Measurements from ENCODE around the gene RBBP5.

The RBBP5 gene

GRCh38 chr1:205073511-205073910 is 48.3 kb downstream of the RBBP5 start:
- no peak for DNase-seq

- no peak for DNase-seq
Observed at GRCh38 chr1:205072881-205073280, 48.9 kb downstream of the RBBP5 start.

DNA sequence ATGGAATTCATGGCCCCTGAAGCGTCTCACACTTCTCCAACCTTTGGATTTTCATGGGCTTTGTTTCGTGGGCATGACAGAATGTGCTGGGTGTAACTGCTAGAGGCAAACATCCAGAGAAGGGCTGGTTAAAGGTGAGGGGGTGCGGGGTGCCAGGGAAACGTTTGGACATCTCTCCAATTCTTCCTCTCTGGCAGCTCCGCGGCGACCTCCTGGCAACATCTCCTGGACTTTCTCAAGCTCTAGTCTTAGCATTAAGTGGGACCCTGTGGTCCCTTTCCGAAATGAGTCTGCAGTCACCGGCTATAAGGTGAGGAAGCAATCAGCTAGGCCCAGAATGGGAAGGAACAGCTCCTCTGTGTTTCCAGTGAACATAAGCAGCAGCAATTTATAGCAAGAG is 49.5 kb downstream of the RBBP5 start:
- no peak for DNase-seq

DNA sequence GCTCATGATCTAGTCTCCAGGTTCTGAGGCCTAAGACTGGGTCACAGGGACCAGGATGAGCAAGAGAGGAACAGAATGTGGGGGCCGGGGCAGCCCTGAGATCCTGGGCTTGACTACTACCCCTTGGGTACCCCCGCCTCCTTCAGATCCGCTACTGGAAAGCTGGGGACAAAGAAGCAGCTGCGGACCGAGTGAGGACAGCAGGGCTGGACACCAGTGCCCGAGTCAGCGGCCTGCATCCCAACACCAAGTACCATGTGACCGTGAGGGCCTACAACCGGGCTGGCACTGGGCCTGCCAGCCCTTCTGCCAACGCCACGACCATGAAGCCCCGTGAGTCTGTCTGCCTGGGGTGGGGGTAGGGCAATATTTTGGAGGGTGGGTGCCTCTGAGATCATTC is 50.0 kb downstream of the RBBP5 start:
- no peak for DNase-seq

DNA sequence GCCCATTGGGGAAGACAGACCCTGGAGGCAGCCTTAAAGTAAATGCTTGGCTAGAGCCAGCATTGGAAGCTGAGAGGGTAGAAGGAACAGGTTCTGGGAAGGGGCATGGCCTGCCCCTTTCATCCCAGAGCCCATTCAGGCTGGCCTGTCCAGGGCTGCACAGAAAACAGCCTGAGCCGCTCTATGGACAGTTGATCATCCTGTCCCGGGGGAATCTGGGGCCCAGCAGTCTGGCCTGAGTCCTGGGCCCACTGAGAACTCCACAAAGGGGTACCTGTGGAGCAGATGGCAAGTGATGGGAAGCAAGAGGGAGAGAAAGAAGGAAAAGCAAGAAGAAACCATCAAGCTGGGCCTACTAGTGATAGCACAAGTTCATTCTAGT is 50.8 kb downstream of the RBBP5 start:
- DNase-seq, result no peak

- no peak for DNase-seq
Observed at GRCh38 chr1:205069371-205070125, 52.2 kb downstream of the RBBP5 start.

DNA sequence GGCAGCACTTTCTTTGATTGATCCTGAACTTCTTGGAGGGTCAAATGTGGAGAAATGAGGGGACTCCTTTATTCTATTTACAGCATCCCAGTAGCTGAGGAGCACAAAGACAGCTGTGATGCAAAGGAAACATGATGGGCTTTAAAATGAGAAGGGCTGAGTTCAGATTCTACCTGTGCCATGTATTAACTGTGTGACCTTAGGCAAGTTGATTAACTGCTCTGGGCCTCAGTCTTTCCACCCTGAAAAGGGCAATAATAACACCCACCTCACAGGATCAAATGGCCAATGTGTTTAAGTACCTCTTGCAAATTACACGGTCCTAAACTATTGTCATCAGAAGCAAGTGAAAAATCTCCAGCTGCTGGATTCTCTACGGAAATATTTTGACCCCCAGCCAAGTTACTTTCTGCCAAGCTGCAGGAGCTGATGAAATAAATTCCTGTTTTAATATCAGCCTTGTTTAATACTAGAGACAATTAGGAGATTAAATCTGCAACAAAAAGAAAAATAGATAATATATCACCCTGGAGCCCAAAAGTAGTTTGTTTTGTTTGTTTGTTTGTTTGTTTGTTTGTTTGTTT is 53.2 kb downstream of the RBBP5 start:
- DNase-seq, result no peak

- no peak for DNase-seq
Observed at GRCh38 chr1:205068001-205068400, 53.8 kb downstream of the RBBP5 start.

DNA sequence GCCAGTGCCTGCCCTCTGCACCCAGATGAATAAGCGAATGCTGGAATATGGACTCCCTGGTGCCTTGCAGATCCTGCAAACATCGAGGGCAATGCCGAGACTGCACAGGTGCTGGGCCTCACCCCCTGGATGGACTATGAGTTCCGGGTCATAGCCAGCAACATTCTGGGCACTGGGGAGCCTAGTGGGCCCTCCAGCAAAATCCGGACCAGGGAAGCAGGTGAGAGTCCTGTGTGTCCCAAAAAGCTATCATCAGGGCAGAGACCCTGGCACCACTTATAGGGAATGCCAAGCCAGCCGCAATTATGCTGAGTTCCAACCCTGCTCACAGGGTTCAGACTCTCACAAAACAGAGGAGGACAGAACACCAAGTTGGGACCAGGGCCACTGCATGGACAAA is 54.7 kb downstream of the RBBP5 start:
- no peak for DNase-seq

DNA sequence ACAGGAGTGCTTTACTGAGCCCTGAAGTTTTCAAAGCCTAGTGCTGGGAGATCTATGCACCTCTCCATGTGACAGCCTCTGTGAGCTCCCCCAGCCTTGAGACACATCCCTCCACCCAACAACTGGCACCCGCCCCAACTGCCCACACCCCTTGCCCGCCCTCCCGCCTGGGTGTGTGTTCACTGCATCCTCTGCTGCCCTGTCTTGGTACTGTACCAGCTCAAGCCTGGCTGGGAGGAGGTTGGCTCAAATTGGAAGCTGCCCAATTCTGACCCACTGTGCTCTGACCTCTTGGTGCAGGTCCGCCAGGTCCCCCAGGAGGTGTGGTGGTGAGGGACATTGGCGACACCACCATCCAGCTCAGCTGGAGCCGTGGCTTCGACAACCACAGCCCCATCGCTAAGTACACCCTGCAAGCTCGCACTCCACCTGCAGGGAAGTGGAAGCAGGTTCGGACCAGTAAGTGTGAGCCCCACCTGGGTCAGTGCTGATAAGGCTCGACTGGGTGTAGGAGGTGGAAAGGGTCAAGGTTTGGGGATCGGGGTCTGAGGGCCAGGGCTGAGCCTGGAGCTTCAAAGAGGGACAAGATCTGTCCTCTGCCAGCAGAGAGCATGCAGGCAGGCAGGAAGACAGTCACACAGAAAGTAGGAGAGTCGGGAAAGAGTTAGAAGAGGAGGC is 55.5 kb downstream of the RBBP5 start:
- no peak for DNase-seq

GRCh38 chr1:205065666-205066065 is 56.1 kb downstream of the RBBP5 start:
- DNase-seq, result no peak

GRCh38 chr1:205064741-205065316 is 56.9 kb downstream of the RBBP5 start:
- no peak for DNase-seq

GRCh38 chr1:205064301-205064700 is 57.5 kb downstream of the RBBP5 start:
- no peak for DNase-seq

DNA sequence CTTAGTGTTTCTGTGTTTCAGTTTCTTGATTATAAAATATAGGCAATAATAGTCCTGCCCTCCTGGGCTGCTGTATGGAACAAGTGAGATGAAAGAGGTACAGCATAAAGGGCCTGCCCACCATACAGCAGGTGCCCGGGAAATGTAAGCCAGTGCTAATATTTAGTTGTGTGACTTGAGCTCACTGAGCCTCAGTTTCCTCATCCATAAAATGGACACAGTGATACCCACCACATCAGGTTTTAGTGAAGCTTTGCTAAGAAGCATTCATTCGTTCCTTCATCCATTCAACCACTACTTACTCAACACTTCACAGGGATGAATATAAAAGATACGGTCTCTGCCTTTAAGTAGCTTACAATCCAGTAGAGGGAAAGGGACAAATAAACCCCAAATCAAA is 58.9 kb downstream of the RBBP5 start:
- no peak for DNase-seq

- no peak for DNase-seq
Observed at GRCh38 chr1:205062319-205062718, 59.5 kb downstream of the RBBP5 start.

- peak; percentile 71 for DNase-seq
Observed at GRCh38 chr1:205061665-205062069, 60.1 kb downstream of the RBBP5 start.

GRCh38 chr1:205061227-205061626 is 60.6 kb downstream of the RBBP5 start:
- DNase-seq, result no peak

DNA sequence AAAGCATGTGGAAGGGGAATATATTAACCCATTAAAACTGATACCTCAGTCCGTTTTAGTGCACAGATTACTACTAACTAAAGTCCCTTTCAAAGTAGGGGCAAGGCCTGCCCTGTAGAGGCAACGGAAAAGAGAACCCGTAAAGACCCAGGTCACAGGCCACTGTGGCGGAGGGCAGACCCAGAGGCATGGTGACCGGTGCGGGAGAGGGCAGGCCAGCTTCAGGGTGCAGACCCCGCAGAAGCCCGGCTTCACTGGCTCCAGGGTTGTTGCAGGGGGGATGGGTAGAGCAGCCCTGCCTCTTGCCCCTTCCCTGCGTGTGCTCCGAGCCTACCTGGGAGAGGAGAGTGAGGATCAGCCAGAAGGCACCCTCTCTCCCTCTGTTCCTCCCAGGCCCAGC is 61.0 kb downstream of the RBBP5 start:
- no peak for DNase-seq

DNA sequence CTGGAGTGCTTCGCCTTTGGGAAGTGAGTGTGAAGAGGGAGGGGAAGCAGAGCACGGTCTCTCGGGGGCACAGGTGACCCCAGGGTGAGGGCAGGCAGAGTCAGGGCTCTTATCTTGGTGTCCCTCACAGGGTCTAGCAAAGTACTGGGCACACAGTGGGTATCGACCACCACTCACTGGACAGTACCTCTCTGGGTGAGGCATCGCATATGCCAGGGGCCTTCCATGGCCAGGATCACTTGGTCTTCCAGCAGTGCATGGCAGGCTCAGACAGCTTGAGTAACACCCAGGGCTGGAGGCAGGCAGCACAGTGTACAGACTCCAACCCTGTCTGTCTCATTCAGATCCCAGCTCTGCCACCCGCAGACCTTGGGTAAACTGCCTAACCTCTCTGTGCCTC is 62.1 kb downstream of the RBBP5 start:
- DNase-seq, result no peak

DNA sequence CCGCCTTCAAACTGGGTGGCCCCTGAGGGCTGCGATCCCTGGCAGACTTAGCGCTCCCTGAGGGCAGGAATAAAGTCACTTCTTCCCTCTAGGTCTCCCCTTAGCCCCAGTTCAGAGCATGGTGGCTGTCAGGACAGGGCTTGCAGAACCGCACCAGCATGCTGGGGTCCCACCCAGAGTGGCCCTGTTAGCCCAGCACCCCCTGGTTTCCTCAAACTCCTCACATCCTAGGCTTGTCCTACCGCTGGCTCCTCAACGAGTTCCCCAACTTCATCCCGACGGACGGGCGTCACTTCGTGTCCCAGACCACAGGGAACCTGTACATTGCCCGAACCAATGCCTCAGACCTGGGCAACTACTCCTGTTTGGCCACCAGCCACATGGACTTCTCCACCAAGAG is 62.9 kb downstream of the RBBP5 start:
- DNase-seq, result no peak

GRCh38 chr1:205057808-205058575 is 63.8 kb downstream of the RBBP5 start:
- no peak for DNase-seq

GRCh38 chr1:205056956-205057568 is 64.7 kb downstream of the RBBP5 start:
- DNase-seq, result no peak

GRCh38 chr1:205056188-205056611 is 65.6 kb downstream of the RBBP5 start:
- no peak for DNase-seq

All from EL (cell line).